Stimulated activated naive CD8-positive, alpha-beta T cell treated with anti-CD3 and anti-CD28 coated beads, Interleukin-15, amount 100 ng/mL, for 72 hours (primary cell): ENCODE measurements around the gene ANKRD33B.

Experiments used
- ATAC-seq: fragments of 150-1000 bp; cut with Tn5 transposase; 2 replicates; pipeline ENCODE4 v1.10.0; 2021; ENCODE audit warnings: mild to moderate bottlenecking, moderate library complexity
- DNase-seq, 2 donors: peaks; one replicate each; pipeline ENCODE4 v3.0.0; 2021 to 2022
- H3K27ac Mint-ChIP-seq, 2 donors: one replicate each; pipeline ENCODE4 v1.8.0; 2022; ENCODE audit warnings: mild to moderate bottlenecking in 2 of 2, mixed read lengths in 2 of 2, moderate library complexity in 2 of 2
- H3K27me3 Mint-ChIP-seq: one replicate; pipeline ENCODE4 v1.8.0; 2022; ENCODE audit warnings: mixed read lengths
- H3K4me1 Mint-ChIP-seq: one replicate; pipeline ENCODE4 v1.8.0; 2022; ENCODE audit warnings: mild to moderate bottlenecking, mixed read lengths
- H3K4me3 Mint-ChIP-seq, 2 donors: one replicate each; pipeline ENCODE4 v1.8.0; 2022; ENCODE audit warnings: mild to moderate bottlenecking in 2 of 2, mixed read lengths in 2 of 2, moderate library complexity in 1 of 2
- H3K9me3 Mint-ChIP-seq, 2 donors: one replicate each; pipeline ENCODE4 v1.8.0; 2022; ENCODE audit warnings: mixed read lengths in 2 of 2

Gene ANKRD33B

DNA sequence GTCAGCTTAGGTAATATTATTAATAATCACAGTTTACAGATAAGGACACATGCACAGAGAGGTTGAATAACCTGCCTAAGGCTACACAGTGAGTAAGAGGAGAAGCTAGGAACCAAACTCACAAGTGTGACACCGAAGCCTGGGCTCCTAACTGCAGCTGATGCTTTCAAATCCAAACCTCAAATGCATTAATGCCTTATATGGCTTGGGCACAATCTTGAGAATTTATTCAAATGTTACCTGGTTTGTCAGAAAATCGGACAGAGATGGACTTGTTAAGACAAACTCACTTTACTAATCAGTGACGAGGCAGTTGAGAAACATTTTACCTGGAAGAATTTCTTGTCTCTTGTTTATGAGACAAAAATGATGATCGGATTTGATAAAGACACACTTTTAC lies 142.5 kb downstream of the ANKRD33B start:
- H3K27ac Mint-ChIP-seq, result no peak overlapping the region
- no peaks in the 10 kb centered on the region for H3K9me3 Mint-ChIP-seq
- no peak for DNase-seq
- ATAC-seq, result no peak
- H3K4me1 Mint-ChIP-seq, result peaks cover 40% of the 10 kb centered on the region
- no peaks in the 10 kb centered on the region for H3K27me3 Mint-ChIP-seq
- H3K4me3 Mint-ChIP-seq, result no peak overlapping the region
